GM19452 (cell line): ENCODE measurements around the gene SERPINA4.

Experiments
- ATAC-seq: cut with Tn5 transposase; IDR thresholded peaks from one replicate; pipeline ENCODE4 v1.9.1; 2021; ENCODE audit not compliant: unreplicated experiment

Gene SERPINA4

DNA sequence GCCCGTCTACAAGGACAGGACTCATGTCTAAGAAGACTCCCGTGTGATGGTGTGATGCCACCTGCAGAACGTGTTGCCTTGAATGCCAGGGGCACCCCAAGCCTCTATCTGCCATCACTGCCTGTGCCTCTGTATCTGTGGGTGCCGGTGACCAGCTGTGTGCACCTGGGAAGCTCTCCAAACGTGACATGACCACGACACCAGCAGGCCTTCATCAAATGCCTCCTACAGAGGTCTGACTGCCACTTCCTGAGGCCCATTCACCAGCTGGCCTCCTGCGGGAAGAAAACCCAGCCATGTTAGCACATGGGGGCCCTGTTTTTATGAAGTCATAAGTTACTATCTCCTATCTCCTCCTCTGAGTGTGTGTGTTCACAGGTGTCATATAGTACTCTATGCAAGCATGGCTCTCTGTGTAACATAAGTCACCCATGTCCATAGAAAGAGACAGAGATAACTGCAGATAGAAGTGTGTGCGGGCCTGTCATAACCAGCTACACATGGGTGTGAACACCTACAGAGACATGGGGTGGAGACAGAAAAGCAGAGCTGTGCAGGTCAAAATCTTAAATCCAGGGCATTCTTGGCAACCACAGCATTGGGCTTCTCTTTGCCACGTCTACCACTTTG is 18.3 kb upstream of the SERPINA4 start:
- ATAC-seq, result no peak

DNA sequence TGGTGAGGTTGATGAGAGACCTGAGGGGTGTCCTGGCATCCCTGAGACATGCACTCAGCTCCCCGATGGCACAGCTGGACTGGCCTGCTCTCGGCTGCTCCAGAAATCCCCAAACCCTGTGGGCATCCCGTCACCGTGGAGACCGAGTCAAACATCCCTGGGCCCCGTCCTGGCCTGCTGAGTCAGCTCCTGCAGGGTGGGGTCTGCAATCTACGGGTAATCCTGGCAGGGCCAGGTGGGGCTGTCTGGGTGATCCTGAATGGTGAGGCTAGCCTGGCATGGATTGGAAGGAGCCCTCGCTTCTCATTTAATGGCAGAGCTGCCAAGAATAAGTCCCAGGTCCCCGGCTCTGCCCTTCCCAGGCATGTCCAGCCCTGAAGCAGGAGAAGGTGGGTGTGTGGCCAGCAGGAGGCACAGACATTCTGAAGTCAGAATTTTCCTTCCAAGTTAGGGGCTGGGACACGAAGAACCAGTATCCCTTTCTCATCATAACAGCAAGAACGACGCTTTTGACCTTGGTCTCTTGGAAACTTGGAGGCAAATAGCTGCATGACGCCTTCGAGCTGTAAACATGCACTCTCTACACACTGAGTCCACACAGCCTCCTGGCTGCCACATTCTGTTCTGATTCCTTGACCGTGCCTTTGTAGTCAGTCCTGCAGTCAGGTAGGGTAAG is 17.7 kb upstream of the SERPINA4 start:
- no peak for ATAC-seq

DNA sequence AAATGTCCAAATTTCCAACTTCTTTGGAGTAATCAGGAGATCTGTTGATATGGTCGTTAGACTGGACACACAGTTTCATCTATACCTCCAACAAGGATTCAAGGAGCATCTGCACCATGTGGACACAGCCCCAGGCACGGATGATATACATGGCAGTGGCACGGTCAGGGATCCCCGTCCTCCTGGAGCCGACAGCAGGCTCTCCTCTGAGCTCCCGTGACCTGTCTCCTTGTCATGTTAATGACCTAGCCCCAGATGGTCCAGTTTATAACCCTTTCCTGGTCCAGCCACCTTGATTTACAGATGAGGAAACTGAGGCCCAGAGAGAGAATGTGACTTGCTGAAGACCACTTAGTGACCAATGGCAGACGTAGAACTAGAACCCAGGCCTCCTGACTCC is 16.5 kb upstream of the SERPINA4 start:
- no peak for ATAC-seq

DNA sequence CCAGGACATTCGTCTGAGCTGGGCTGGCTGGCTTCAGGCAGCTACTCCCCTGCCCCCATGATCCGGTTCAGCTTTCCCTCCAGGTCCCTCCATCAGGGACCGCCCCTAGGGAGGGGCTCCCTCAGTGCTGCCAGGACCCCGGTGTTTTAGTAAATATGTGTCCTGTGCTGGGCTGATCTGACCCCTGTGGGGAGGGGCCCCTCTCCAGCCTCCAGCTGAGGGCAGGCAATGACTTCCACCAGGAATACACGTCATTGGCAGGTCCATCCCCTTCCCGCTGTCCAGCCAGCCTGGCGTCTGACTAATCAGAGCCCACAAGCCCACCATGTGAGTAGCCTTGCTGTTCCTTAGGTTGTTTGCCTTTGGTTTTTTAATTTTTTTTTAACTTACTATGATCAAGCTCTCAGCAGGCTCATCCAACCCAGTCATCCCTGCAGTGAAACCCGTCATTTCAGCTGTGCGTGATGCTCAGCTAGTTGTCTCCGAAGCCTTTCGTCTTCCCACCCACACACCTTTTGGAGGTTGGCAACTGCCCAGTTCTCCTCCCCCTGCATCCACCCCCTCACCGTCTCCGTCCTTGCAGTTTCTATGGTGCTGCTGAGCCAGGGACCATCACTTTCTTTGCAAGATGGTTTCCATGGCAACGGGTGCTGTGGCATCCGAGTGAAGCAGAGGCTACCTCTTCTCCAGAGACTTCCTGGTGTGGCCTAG is 16.0 kb upstream of the SERPINA4 start:
- no peak for ATAC-seq

DNA sequence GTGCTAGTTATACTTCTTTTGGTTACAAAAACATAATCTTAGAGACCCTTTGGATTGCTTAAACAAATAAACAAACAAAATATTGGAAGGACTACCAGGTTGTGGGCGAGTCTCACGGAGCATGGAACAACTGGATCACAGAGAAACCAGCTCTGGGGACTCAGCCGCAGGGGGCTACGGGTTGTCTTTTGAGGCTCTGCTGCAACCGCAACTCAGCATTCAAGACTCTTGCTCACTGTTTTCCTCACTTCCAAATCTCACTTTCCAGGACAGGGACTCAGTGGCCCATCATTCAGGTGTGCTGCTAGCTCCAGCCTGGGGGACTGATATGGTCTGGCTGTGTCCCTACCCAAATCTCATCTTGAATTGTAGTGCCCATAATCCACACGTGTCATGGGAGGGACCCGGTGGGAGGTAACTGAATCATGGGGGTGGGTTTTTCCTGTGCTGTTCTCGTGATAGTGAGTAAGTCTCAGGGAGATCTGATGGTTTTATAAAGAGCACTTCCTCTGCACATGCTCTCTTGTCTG is 14.0 kb upstream of the SERPINA4 start:
- ATAC-seq, result no peak

DNA sequence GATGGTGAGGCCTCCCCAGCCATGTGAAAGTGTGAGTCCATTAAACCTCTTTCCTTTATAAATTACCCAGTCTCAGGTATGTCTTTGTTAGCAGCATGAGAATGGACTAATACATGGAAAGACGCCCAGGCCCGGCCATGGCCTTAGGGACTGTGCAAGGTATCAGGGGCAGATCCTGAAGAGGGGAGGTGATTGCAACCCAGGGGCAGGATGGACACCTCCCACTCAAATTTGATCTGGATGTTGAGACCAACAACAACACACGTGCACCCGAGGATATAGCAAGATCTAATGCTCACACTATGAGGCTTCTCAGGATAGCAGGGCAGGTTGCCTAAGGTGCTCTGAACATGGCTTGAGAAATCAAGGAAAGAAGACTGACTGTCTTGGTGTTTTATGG is 13.5 kb upstream of the SERPINA4 start:
- ATAC-seq, result no peak

DNA sequence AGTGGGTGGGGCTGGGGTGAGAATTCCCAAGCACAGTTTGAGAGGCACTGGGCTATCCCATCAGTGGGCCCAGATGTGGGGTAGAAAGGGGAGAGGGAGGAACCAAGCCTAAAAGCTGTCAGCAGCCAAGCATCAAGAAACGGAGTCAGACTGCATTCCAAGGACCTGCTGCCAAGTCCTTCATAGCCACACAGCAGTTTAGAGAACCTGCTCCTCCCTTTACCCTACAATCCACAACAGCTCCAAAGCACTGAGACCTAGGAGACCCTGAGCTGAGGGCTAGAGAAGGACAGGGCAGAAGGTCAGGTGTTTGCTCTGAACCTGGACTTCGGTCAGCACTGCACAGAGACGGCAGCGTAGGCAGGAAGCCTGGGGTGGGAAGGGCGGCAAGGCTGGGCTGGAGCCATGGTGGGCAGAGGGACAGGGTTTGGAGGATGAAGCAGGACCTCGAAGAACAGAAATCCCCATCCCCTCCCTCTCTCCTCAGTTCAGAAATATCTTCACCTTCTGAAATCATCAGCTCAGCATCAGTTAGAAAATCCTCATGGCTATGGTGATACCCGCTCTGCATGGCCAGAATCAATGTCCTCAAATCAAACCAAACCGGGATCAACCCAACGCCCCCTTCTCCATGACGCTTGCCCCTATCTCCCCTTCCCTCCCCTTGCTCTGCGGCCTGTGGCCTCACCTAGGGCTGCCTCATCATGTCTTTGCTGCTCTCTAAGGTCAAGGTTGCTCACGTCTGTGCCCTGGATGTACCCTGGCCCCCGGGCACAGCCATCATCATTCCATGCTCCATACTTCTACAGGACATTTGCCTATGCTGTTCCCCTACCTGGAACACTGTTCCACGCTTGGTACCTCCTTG is 12.9 kb upstream of the SERPINA4 start:
- ATAC-seq, result no peak

DNA sequence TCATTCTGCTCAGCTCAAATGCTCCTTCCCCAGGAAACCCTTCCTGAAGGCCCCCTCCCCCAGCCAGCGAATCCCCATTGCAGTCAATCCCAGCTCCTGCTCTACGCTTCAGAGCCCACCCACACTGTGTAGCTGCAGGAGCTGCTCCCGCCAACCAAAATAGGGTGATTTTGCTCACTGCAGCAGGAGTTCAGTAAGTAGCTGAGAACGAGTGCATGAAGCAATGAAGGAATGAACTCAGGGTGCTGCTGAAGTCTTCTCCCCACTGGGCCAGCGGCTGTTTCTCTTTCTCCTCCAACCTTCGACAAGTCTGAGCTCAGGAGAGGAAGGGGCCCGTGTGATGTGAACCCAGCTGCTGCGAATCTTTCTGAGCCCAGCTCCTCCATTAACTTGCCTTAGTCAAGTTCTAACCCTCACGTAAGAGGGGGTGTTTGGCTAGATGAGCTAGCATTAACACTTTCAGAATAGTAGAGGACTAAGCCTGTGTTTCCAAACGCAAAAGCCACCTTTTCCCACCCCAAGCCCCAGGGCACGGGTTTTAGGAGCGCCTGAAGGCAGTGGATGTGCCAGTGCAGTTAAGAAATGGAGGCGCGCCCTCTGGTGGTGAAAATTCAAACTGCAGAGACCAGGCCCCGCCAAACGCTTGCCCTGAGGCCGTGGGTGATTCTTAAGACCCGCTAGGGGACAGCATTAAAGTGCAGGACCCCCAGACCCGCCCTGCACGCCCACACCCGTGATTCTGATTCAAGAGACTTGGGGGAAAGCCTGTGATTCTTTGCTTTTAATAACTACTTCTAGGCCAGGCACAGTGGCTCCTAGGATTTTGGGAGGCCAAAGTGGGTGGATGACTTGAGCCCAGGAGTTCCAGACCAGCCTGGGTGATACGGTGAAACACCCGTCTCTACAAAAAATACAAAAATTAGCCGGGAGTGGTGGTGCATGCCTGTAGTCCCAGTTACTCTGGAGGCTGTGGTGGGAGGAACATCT is 11.9 kb upstream of the SERPINA4 start:
- no peak for ATAC-seq

DNA sequence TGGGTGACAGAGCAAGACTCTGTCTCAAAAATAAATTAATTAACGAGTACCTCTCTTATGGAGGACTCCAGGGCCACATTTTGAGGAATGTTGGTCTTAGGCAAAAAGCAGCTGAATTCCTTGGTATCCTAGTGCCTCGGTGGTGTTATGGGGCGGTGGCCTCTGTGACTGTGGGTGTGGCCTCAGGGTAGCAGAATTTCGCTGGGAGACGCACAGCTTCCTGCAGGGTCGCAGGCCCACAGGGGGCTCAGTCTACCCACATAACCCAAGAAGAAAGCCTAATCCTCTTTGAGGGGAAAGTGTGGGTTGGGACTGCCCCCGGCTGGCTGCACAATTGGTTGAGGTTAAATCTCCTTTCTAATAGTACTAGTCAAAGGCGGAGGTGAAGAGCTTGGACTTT is 11.2 kb upstream of the SERPINA4 start:
- no peak for ATAC-seq

DNA sequence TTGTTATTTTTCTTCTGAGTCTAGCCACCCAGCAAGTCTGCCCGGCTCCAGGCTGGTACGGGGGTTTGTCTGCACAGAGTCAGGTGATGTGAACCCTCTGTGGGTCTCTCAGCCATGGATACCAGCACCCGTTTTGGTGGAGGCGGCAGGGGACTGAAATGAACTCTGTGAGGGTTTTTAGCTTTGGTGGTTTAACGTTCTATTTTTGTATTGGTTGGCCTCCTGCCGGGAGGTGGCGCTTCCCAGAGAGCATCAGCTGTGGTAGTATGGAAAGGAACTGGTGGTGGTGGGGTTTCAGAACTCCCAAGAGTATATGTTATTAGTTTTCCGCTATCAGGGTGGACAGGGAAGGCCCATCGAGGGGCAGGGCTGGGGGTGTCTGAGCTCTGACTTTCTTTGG is 5.3 kb upstream of the SERPINA4 start:
- no peak for ATAC-seq

DNA sequence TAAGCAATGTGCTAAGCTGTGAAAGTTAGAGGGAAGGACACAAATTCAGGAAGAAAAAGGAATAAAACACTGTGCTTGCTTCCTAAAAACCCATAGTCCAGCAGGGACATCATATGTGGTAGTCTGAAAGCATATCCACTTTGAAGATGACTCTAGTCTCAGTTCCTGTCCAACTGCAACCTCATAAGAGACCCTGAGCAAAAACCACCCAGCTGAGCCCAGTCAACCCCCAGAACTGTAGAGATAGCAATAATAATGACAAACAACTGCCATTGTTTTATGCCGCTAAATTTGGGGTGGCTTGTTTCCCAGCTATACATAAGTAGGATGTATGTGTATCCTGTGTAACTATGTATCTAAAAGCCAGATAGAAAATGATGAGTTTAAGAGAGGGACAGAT is 3.9 kb upstream of the SERPINA4 start:
- ATAC-seq, result no peak

DNA sequence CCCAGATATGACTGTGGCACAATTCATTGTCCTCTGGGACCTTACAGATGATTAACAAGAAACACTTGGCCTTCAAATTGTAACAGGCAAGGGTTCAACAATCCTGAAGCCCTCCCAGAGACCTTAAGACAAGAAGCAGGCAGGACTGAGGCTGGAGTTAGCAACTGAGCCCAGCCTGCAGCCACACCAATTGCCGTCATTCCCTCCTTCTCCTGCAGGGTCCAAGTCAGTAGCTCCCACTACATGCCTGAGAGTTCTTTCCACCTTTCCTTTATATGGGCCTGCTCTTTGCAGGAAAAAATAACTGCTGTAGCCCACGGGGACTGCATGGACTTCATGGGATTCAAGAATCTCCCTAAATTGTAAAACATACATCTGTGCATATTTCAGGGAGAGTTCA is 2.4 kb upstream of the SERPINA4 start:
- no peak for ATAC-seq

DNA sequence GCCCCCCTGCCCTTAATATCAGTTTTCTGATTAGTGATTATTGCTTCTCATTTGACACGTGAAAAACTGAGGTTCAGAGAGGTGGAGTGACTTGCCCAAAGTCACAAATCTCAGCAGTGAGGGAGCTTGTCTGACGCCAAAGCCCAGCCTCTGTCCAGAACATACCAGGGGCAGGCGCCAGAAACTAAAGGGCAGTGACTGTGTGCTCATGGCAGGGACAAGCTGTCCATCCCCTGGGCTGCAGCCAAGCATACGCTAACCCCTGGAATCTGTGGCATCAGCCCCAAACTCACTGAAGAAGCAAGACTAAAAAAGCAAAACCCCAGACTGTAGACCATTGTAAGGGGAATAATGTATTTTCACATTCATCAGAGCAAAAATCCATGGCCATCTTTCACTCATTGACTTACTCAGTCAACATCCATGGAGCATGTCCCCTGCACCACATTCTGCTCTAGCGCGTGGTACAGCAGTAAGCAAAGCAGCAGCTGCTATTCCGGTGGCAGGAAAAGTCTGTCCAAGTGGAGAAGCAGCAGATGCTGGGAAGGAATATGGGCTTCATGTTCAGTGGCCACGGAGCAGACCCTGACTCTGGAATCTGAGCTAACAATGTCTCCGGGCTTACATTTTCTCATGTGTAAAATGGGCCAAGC is 1.5 kb upstream of the SERPINA4 start:
- no peak for ATAC-seq

DNA sequence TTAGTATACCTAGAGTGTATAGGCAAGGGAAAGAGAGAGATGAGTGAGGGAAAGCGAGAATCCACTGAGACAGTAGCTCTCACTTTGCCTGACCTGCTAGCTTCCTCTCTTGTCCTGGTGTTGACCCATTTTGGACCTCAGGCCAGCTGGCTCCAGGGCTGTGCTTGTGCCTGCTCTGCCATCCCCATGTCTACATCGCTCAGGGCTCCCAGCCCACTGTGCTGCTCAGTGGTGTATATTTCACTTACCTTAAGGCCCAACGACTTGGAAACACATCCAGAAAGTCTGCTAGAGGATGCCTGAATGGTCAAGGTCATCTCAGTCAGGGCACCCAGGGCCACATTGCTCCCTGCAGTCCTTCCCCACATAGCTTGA is 964 bp upstream of the SERPINA4 start:
- no peak for ATAC-seq

DNA sequence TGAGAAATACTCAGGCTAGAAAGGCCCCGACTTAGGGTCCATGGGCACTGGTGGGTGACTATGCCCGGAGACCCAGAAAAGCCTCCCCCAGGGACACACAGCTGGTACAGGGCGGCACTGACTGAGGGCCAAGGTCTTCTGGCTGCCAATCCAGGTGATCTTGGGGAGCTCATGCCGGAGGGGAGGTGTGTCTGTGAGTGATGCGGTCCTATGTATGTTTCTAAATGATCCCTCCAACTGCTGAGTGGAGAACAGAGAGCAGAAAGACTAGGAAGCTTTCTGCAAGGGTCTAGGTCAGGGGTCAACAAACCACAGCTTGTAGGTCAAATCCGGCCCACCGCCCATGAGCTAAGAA is 391 bp downstream of the SERPINA4 start:
- ATAC-seq, result no peak

DNA sequence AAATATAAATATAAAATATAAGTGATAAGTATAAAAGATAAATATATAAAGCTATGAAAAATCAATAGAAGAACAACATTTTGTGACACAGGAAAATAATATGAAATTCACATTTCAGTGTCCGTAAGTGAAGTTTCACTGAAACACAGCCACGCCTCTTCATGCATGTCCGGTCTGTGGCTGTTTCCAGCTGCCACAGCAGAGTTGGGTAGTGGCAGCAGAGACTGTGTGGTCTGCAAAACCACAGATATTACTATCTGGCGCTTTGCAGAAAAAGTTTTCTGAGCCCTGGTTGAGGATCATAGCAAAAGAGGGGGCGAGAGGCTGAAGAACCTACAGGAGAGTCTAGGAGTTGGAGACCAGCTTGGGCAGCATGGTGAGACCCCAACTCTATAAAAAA is 780 bp downstream of the SERPINA4 start:
- ATAC-seq, result no peak

DNA sequence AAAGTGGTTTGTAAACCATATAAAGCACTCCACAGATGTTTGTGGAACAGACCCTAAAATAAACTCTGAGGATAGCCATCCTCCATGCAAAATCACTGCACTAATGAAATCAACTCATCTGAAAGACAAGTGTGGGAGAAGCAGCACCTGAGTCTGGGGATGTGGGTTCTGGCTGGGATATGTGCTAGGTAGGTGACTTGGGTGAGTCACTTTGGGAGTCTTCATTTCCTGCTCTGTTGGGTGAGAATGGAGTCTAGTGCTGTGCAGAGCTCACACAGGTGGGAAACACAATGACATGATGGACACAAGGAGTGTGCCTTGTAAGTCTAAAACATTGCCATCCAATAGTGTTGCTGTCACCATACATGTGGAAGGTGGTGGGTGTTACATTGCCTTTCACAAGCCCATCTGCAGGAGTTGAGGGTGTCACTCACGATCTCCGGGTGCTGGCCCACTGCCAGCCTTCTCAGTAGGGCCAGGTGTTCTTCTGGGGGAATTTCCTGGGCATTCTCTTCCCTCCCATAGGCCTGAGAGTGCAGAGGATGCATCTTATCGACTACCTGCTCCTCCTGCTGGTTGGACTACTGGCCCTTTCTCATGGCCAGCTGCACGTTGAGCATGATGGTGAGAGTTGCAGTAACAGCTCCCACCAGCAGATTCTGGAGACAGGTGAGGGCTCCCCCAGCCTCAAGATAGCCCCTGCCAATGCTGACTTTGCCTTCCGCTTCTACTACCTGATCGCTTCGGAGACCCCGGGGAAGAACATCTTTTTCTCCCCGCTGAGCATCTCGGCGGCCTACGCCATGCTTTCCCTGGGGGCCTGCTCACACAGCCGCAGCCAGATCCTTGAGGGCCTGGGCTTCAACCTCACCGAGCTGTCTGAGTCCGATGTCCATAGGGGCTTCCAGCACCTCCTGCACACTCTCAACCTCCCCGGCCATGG is 2.0 kb downstream of the SERPINA4 start:
- no peak for ATAC-seq

DNA sequence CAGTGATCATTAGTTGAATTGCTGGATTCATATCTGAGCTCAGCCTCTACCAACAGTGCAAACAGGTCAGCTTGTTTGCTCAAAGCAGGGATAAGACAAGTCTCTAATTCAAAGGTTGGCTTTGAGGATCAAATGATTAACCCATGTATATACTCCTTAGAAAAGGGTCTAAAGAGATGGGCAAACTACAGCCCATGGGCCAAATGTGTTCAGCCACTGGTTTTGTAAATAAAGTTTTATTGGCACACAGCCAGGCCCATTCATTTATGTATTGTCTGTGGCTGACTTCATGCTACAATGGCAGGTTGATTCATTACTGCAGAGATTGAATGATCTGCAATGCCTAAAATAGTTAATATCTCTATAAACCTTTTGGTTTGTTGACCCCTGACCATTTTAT is 3.1 kb downstream of the SERPINA4 start:
- ATAC-seq, result no peak

DNA sequence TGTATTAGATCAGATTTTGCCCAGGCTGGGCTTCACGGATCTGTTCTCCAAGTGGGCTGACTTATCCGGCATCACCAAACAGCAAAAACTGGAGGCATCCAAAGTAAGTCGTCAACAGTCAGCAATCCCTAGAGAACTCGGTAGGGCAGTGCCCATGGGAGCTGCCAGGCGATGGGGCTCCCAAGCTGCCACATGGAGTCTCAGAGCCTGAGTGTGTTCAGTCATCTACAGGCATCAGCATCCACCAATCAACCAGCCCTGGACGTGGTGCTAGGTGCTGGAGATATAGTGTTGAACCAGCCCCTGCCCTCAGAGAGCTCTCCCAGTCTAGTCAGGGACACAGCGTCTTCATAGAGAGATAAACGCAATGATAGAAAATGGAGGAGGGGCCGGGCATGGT is 6.9 kb downstream of the SERPINA4 start:
- no peak for ATAC-seq
